ENCODE measurements around the gene OTOA.
"Not testable (repeated sequence)": the region's sequence is repeated elsewhere in the genome, so short reads cannot be mapped to it uniquely, and the experiment has no call there.

The OTOA gene

GRCh38 chr16:21642861-21643260 lies 20.9 kb upstream of the OTOA start:
- DNase-seq, result no peak

GRCh38 chr16:21643785-21644184 lies 20.0 kb upstream of the OTOA start:
- no peak for DNase-seq

GRCh38 chr16:21644674-21645073 lies 19.1 kb upstream of the OTOA start:
- no peak for DNase-seq

GRCh38 chr16:21645261-21645721 lies 18.5 kb upstream of the OTOA start:
- no peak for DNase-seq

GRCh38 chr16:21646091-21646490 lies 17.7 kb upstream of the OTOA start:
- no peak for DNase-seq

GRCh38 chr16:21646721-21647561 lies 16.8 kb upstream of the OTOA start:
- no peak for DNase-seq

- DNase-seq, result no peak
Measured at GRCh38 chr16:21647562-21648164, 16.1 kb upstream of the OTOA start.

GRCh38 chr16:21649826-21650406 lies 13.9 kb upstream of the OTOA start:
- not testable (repeated sequence) for DNase-seq

GRCh38 chr16:21650521-21650920 lies 13.2 kb upstream of the OTOA start:
- no peak for DNase-seq

- DNase-seq, result no peak
Measured at GRCh38 chr16:21651515-21651914, 12.3 kb upstream of the OTOA start.

- DNase-seq, result no peak
Measured at GRCh38 chr16:21652453-21652852, 11.3 kb upstream of the OTOA start, which contains the start of gene IGSF6. TSS of gene IGSF6 (minus strand) at chr16:21652608. CDS start at chr16:21652598, 10 bp downstream.

- DNase-seq, result no peak
Measured at GRCh38 chr16:21653571-21653970, 10.2 kb upstream of the OTOA start.

- no peak for DNase-seq
Measured at GRCh38 chr16:21654466-21654865, 9.3 kb upstream of the OTOA start.

- DNase-seq, result no peak
Measured at GRCh38 chr16:21654881-21655280, 8.9 kb upstream of the OTOA start.

GRCh38 chr16:21656795-21657768 lies 6.7 kb upstream of the OTOA start:
- peak; percentile 63 for DNase-seq

GRCh38 chr16:21659124-21659523 lies 4.6 kb upstream of the OTOA start:
- no peak for DNase-seq

- no peak for DNase-seq
Measured at GRCh38 chr16:21664801-21665492, 1.2 kb downstream of the OTOA start.

- no peak for DNase-seq
Measured at GRCh38 chr16:21666772-21667171, 3.0 kb downstream of the OTOA start.

- DNase-seq, result no peak
Measured at GRCh38 chr16:21667575-21667974, 3.8 kb downstream of the OTOA start.

GRCh38 chr16:21673469-21673868 lies 9.7 kb downstream of the OTOA start:
- DNase-seq, result no peak

- not testable (repeated sequence) for DNase-seq
Measured at GRCh38 chr16:21674456-21674855, 10.7 kb downstream of the OTOA start.

- DNase-seq, result not testable (repeated sequence)
Measured at GRCh38 chr16:21680714-21681113, 16.9 kb downstream of the OTOA start.

All from NCI-H510A treated with DMSO at 0.1 percent for 48 hours (cell line).